Neutrophil (primary cell): ENCODE data around the gene MYNN.

Experiments
- H3K27ac ChIP-seq: fragments of 200-600 bp; sonication (generic); 2 replicates; pipeline ENCODE4 v1.5.1; 2016; ENCODE audit warnings: mild to moderate bottlenecking, moderate library complexity
- H3K27me3 ChIP-seq: fragments of 200-600 bp; sonication (generic); 2 replicates; pipeline ENCODE4 v1.6.0; 2016; ENCODE audit warnings: mild to moderate bottlenecking
- H3K36me3 ChIP-seq: fragments of 200-600 bp; sonication (generic); 2 replicates; pipeline ENCODE4 v1.5.1; 2017
- H3K4me1 ChIP-seq, 2 experiments: fragments of 200-600 bp in 1 of 2; sonication (generic) in 1 of 2; 1 replicate in 1 of 2; 2 replicates in 1 of 2; pipeline versions ENCODE4 v1.5.1 to v1.6.1; 2013 to 2016; ENCODE audit warnings: low read depth in 1 of 2, low read length in 1 of 2, mild to moderate bottlenecking in 1 of 2, moderate library complexity in 1 of 2; ENCODE audit not compliant: control insufficient read depth in 1 of 2, insufficient read depth in 1 of 2
- H3K4me3 ChIP-seq, 2 experiments: fragments of 200-600 bp in 1 of 2; sonication (generic) in 1 of 2; 1 replicate in 1 of 2; 2 replicates in 1 of 2; pipeline ENCODE4 v1.5.1; 2013 to 2016; ENCODE audit warnings: low read depth in 1 of 2, low read length in 1 of 2, mild to moderate bottlenecking in 1 of 2, moderate library complexity in 1 of 2
- H3K9me3 ChIP-seq: fragments of 200-600 bp; sonication (generic); 2 replicates; pipeline ENCODE4 v1.5.1; 2016
- TF ChIP-seq, protein P1 (sequence below): fragments of 200-600 bp; sonication (generic); IDR thresholded peaks from 2 replicates; pipeline ENCODE4 v1.5.1; 2016; ENCODE audit warnings: antibody characterized with exemption

MYNN gene

DNA sequence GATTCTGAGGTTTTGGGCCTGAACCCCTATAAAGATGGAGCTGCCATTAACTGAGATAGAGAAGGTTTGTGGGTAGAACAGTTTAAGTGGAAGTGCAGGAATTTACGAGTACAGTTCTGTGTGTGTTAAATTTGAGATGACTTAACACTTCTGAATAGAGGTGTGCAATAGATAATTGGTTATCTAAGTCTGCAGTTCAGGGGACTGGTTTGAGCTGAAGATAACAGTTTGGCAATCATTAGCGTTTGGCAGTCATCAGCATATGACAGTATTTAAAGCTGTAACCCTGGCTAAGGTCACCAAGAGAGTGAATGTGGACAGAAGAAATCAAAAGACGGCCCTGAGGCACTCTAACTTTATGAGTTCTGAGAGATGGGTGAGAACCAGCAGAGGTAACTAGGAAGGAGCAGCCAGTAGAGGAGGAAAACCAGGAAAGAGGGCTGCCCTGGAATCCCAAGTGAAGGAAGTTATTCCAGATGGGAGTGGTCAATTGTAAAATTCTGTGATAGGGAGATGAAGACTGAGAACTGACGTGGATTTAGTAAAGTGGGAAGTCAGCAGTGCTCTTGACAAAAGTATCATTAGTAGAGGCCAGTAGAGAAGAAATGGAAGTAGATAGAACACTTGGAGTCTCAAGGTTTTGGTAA, 8.1 kb downstream of the MYNN start:
- no peaks in the 10 kb centered on the region for H3K9me3 ChIP-seq
- peaks cover 90% of the 10 kb centered on the region for H3K36me3 ChIP-seq
- no peaks in the 10 kb centered on the region for H3K27me3 ChIP-seq
- H3K4me3 ChIP-seq = no peak overlapping the region
- no peak overlapping the region for H3K27ac ChIP-seq
- peaks cover 4 to 5% of the 10 kb centered on the region in 2 experiments for H3K4me1 ChIP-seq
- TF ChIP-seq, protein P1, sequence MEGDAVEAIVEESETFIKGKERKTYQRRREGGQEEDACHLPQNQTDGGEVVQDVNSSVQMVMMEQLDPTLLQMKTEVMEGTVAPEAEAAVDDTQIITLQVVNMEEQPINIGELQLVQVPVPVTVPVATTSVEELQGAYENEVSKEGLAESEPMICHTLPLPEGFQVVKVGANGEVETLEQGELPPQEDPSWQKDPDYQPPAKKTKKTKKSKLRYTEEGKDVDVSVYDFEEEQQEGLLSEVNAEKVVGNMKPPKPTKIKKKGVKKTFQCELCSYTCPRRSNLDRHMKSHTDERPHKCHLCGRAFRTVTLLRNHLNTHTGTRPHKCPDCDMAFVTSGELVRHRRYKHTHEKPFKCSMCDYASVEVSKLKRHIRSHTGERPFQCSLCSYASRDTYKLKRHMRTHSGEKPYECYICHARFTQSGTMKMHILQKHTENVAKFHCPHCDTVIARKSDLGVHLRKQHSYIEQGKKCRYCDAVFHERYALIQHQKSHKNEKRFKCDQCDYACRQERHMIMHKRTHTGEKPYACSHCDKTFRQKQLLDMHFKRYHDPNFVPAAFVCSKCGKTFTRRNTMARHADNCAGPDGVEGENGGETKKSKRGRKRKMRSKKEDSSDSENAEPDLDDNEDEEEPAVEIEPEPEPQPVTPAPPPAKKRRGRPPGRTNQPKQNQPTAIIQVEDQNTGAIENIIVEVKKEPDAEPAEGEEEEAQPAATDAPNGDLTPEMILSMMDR = no peak

DNA sequence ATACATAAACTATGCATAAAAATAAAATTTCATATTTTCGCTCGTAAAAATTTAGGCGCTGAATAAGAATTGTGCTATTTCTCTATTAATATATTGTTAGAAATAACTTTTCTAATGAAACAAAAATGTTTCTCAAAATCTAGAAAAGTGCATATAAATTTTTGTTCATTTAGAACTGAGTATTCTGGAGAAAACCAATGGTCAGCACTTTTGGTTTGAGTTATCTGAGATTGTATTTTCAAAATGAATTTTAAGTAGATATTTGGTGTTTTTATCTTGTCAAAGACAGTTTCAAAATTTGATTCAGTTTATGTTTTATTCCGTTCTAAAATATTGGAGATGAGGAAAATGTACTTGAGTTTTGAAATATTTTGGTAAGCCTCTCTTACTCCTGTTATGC, 13.9 kb downstream of the MYNN start:
- H3K4me1 ChIP-seq = no peaks in the 10 kb centered on the region
- no peak overlapping the region for H3K4me3 ChIP-seq
- H3K36me3 ChIP-seq = peaks cover 80% of the 10 kb centered on the region
- H3K27ac ChIP-seq = no peak overlapping the region
- H3K27me3 ChIP-seq = no peaks in the 10 kb centered on the region
- H3K9me3 ChIP-seq = no peaks in the 10 kb centered on the region
- TF ChIP-seq, protein P1 = no peak

DNA sequence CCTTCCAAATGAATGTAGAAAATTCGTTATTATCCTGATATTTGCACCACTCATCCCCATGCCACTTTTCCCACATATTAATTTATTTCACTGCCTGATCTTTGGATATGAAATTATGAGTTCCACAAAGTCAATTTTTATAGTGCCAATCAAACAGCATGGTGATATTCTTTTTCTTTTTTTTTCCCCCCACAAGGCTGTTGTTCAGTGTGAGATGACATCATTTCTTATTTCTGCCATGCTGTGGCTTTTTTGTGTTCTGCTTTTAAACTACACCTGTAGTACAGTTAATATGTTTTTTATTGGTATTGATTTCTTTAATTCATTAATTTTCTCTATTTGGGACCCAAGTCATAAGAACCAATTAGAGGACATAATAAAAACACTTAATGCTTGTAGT, 14.6 kb downstream of the MYNN start:
- Histone ChIP-seq H3K27ac (no peak overlapping the region), H3K36me3 (peaks cover 78% of the 10 kb centered on the region), H3K4me3 (no peak overlapping the region), H3K9me3 (no peaks in the 10 kb centered on the region), H3K27me3 (no peaks in the 10 kb centered on the region), H3K4me1 (no peaks in the 10 kb centered on the region)
- TF ChIP-seq, protein P1 = no peak

DNA sequence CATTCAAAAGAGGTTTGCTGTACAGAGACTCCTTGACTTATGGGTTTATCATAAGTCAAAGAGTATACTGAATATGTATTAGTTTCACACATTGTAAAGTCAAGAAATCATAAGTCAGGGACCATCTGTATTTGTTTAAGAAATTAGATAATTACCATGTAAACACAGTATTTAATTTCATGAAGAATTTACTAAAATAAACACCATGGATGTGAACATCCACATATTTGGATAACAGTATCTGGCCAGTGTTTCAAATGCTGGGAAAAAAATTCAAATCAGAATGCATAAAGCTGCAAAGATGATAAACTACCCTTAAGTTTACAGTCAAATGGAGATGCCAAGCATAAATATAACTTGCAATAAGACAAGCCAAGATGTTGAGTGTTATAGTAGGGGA, 17.0 kb downstream of the MYNN start:
- Histone ChIP-seq H3K4me1 (no peaks in the 10 kb centered on the region), H3K9me3 (no peaks in the 10 kb centered on the region), H3K27me3 (no peaks in the 10 kb centered on the region), H3K27ac (no peak overlapping the region), H3K36me3 (peaks cover 63% of the 10 kb centered on the region), H3K4me3 (no peak overlapping the region)
- TF ChIP-seq, protein P1 = no peak

DNA sequence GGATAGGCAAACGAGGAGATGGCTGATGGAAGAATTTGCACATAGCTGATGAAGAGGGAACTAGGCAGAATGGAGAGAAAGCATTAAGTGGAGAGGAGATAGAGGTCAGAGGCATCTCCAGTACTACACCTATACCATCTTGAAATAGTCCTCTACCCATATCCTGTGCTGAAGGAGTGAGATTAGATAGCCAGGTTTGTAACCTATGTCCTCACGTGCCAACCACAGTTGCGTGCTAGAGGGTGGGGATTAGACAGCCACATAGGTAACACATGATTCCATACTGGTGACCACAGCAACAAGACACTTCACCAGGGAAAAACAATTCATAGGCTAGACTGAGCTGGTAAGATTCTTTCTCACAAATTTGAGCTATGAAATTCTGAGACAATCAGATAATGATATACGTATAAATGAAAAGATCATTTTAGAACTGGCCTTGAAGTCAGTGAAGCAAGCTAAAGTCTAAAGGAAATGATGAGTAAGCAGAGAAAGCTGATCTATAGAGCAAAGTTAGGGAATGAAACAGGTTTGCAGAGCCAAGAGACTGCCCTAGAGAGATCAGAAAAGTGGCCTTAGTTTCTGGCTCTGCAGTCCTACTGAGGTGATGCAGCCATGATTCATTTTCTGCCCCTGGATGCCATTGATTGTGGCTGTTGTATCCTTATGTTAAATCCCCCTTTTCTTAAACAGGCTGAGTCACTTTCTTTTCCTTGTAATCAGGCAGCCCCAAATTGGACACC, 17.7 kb downstream of the MYNN start:
- Histone ChIP-seq H3K36me3 (peaks cover 57% of the 10 kb centered on the region), H3K27me3 (no peaks in the 10 kb centered on the region)
- TF ChIP-seq, protein P1 = no peak

More for the DNA sequence above, 17.7 kb downstream of the MYNN start:
- no peak overlapping the region for H3K4me3 ChIP-seq
- no peak overlapping the region for H3K27ac ChIP-seq
- no peaks in the 10 kb centered on the region for H3K9me3 ChIP-seq
- H3K4me1 ChIP-seq = no peaks in the 10 kb centered on the region
